ENCODE results near the gene KRI1. TPM values are rescaled to one million over a fixed set of nuclear protein-coding genes. Genes with fewer than 3 reads are reported as not detected.

KRI1 gene
- 21.6 TPM for total RNA-seq

- peaks cover 48% of the 10 kb centered on the region for H3K4me1 ChIP-seq
- TF ChIP-seq POLR2AphosphoS5 (IDR thresholded peaks at IDR 0.05; ENCODE audit: insufficient read depth in 1 of 2, low read depth in 1 of 2) = peak; percentile 89 to 91
- TF ChIP-seq POLR2A (IDR thresholded peaks at IDR 0.05) = peak in 1 of 2 donors; percentile 95
- TF ChIP-seq, protein P1, sequence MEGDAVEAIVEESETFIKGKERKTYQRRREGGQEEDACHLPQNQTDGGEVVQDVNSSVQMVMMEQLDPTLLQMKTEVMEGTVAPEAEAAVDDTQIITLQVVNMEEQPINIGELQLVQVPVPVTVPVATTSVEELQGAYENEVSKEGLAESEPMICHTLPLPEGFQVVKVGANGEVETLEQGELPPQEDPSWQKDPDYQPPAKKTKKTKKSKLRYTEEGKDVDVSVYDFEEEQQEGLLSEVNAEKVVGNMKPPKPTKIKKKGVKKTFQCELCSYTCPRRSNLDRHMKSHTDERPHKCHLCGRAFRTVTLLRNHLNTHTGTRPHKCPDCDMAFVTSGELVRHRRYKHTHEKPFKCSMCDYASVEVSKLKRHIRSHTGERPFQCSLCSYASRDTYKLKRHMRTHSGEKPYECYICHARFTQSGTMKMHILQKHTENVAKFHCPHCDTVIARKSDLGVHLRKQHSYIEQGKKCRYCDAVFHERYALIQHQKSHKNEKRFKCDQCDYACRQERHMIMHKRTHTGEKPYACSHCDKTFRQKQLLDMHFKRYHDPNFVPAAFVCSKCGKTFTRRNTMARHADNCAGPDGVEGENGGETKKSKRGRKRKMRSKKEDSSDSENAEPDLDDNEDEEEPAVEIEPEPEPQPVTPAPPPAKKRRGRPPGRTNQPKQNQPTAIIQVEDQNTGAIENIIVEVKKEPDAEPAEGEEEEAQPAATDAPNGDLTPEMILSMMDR (IDR thresholded peaks at IDR 0.05) = peak; percentile 12 to 27 (median 20)
- DNase-seq (ENCODE audit: extremely low spot score in 2 of 2) = peak in 1 of 2 donors; percentile 98
- H3K27me3 ChIP-seq = no peaks in the 10 kb centered on the region
- intact Hi-C loops (cut with DNase I) = loop anchor here (2.0 to 5.0 kb wide), 2 partner anchors 63 to 163 kb away; partner anchors contain the start of genes CDC37 and KEAP1
- peak within 1 kb of the TSS; percentile 82 for H3K27ac ChIP-seq
- peaks cover 0 to 5% of the 10 kb centered on the region in 2 donors for H3K36me3 ChIP-seq
- H3K4me3 ChIP-seq = peak within 1 kb of the TSS; percentile 86 to 91
- no peaks in the 10 kb centered on the region for H3K9me3 ChIP-seq
These were observed at the start of gene KRI1 for GRCh38 chr19:10565567-10566407. KRI1 (minus strand) TSS chr19:10566010; CDS start chr19:10565999, 11 bp downstream.

GRCh38 chr19:10612499-10613119 lies 46.8 kb upstream of the KRI1 start:
- intact Hi-C loops (cut with DNase I) = no loop called here
- Histone ChIP-seq H3K27ac (peak overlapping the region; percentile 51), H3K9me3 (no peaks in the 10 kb centered on the region), H3K27me3 (no peaks in the 10 kb centered on the region), H3K36me3 (no peaks in the 10 kb centered on the region), H3K4me3 (no peak overlapping the region), H3K4me1 (peaks cover 45% of the 10 kb centered on the region)
- TF ChIP-seq POLR2A (IDR thresholded peaks at IDR 0.05) (no peak), POLR2AphosphoS5 (IDR thresholded peaks at IDR 0.05; ENCODE audit: insufficient read depth in 1 of 2, low read depth in 1 of 2) (no peak)
- TF ChIP-seq, protein P1 (IDR thresholded peaks at IDR 0.05) = no peak
- no peak for DNase-seq (ENCODE audit: extremely low spot score in 2 of 2)

GRCh38 chr19:10611907-10612306 lies 46.1 kb upstream of the KRI1 start:
- Histone ChIP-seq H3K27me3 (no peaks in the 10 kb centered on the region), H3K9me3 (no peaks in the 10 kb centered on the region), H3K4me1 (peaks cover 38% of the 10 kb centered on the region), H3K4me3 (no peak overlapping the region), H3K36me3 (no peaks in the 10 kb centered on the region), H3K27ac (peak overlapping the region; percentile 51)
- no peak for DNase-seq (ENCODE audit: extremely low spot score in 2 of 2)
- TF ChIP-seq, protein P1 (IDR thresholded peaks at IDR 0.05) = no peak
- TF ChIP-seq POLR2A (IDR thresholded peaks at IDR 0.05) = no peak
- no peak for TF ChIP-seq POLR2AphosphoS5 (IDR thresholded peaks at IDR 0.05; ENCODE audit: insufficient read depth in 1 of 2, low read depth in 1 of 2)
- intact Hi-C loops (cut with DNase I) = no loop called here

- Histone ChIP-seq H3K27me3 (no peaks in the 10 kb centered on the region), H3K36me3 (no peaks in the 10 kb centered on the region), H3K9me3 (no peaks in the 10 kb centered on the region), H3K4me1 (peaks cover 32% of the 10 kb centered on the region), H3K4me3 (peak overlapping the region; percentile 84 to 94), H3K27ac (peak overlapping the region; percentile 91)
- no peak for TF ChIP-seq POLR2AphosphoS5 (IDR thresholded peaks at IDR 0.05; ENCODE audit: insufficient read depth in 1 of 2, low read depth in 1 of 2)
- TF ChIP-seq, protein P1 (IDR thresholded peaks at IDR 0.05) = no peak
- no peak for TF ChIP-seq POLR2A (IDR thresholded peaks at IDR 0.05)
- intact Hi-C loops (cut with DNase I) = no loop called here
- DNase-seq (ENCODE audit: extremely low spot score in 2 of 2) = no peak
These were observed 38.7 kb upstream of the KRI1 start for GRCh38 chr19:10604460-10604980.
